HG02798 (cell line): Measurements from ENCODE around the gene APLF.
"Not testable (repeated sequence)": the region's sequence is repeated elsewhere in the genome, so short reads cannot be mapped to it uniquely, and the experiment has no call there.

ENCODE experiments used
- ATAC-seq: cut with Tn5 transposase; IDR thresholded peaks from one replicate; pipeline ENCODE4 v1.9.1; 2021; ENCODE audit warnings: mild to moderate bottlenecking; ENCODE audit not compliant: unreplicated experiment, poor library complexity

APLF gene

GRCh38 chr2:68471385-68471784 is 4.0 kb downstream of the APLF start:
- no peak for ATAC-seq

GRCh38 chr2:68472796-68473414 is 5.5 kb downstream of the APLF start:
- no peak for ATAC-seq

- no peak for ATAC-seq
Measured at GRCh38 chr2:68475110-68475509, 7.7 kb downstream of the APLF start.

GRCh38 chr2:68475576-68475975 is 8.2 kb downstream of the APLF start:
- ATAC-seq, result no peak

GRCh38 chr2:68476454-68476853 is 9.1 kb downstream of the APLF start:
- ATAC-seq, result no peak

GRCh38 chr2:68478688-68479087 is 11.3 kb downstream of the APLF start:
- ATAC-seq, result no peak

- no peak for ATAC-seq
Measured at GRCh38 chr2:68482296-68482820, 15.0 kb downstream of the APLF start.

- ATAC-seq, result no peak
Measured at GRCh38 chr2:68483011-68483410, 15.6 kb downstream of the APLF start.

- ATAC-seq, result no peak
Measured at GRCh38 chr2:68487773-68488355, 20.5 kb downstream of the APLF start.

- not testable (repeated sequence) for ATAC-seq
Measured at GRCh38 chr2:68488605-68489004, 21.2 kb downstream of the APLF start.

GRCh38 chr2:68489282-68489681 is 21.9 kb downstream of the APLF start:
- no peak for ATAC-seq

- no peak for ATAC-seq
Measured at GRCh38 chr2:68491582-68491981, 24.2 kb downstream of the APLF start.

- ATAC-seq, result no peak
Measured at GRCh38 chr2:68499133-68499532, 31.7 kb downstream of the APLF start.

- no peak for ATAC-seq
Measured at GRCh38 chr2:68500649-68501048, 33.3 kb downstream of the APLF start.

- no peak for ATAC-seq
Measured at GRCh38 chr2:68501768-68502167, 34.4 kb downstream of the APLF start.

- ATAC-seq, result no peak
Measured at GRCh38 chr2:68505603-68506159, 38.3 kb downstream of the APLF start.

- no peak for ATAC-seq
Measured at GRCh38 chr2:68506170-68506569, 38.8 kb downstream of the APLF start.

GRCh38 chr2:68512326-68512725 is 44.9 kb downstream of the APLF start:
- no peak for ATAC-seq

- ATAC-seq, result no peak
Measured at GRCh38 chr2:68512966-68513365, 45.6 kb downstream of the APLF start.

GRCh38 chr2:68514316-68514929 is 47.0 kb downstream of the APLF start:
- ATAC-seq, result no peak
